K562 (cell line): ENCODE measurements around the gene CNGB1. TPM values are rescaled to one million over a fixed set of nuclear protein-coding genes. Genes with fewer than 3 reads are reported as not detected.

ENCODE experiments used
- ATAC-seq: fragments of 200-7000 bp; cut with Tn5 transposase; 3 replicates; pipeline ENCODE4 v1.9.1; 2020; ENCODE audit warnings: moderate library complexity
- BruUV-seq: library from RNA; stranded (reverse); fragments of 400-500 nt; replicated peaks from 2 replicates; lab custom pipeline; 2021; lab: Mats Ljungman, UMichigan
- CTCF ChIA-PET: fragments of 300-600 bp; formaldehyde crosslinking; extraction: SDS; loops from one replicate; lab custom pipeline; 2021; ENCODE audit warnings: low intra/inter-chr PET ratio; lab: Yijun Ruan, JAX
- POLR2A ChIA-PET: fragments of 300-600, 350-650 bp; sonication (Branson Sonifier 250); formaldehyde crosslinking; extraction: SDS; loops from one replicate; lab custom pipeline; 2021; ENCODE audit warnings: antibody characterized with exemption, inconsistent platforms; lab: Yijun Ruan, JAX
- DNase-seq, 4 experiments: peaks; one replicate each; pipeline versions ENCODE4 v3.0.0 to v3.0.0-alpha.2; 2011 to 2018; ENCODE audit warnings: low spot score in 3 of 4, mixed read lengths in 3 of 4; ENCODE audit errors: extremely low read depth in 1 of 4
- FAIRE-seq: peaks from 2 replicates; lab custom pipeline; 2011; peaks lifted over from hg19 to GRCh38; lab: Jason Lieb, UNC
- H2AFZ ChIP-seq: 2 replicates; pipeline ENCODE4 v1.6.0; 2011; ENCODE audit warnings: low read depth, low read length, control low read depth, inconsistent platforms
- H3K27ac ChIP-seq: fragments of 200-600 bp; 3 replicates; pipeline ENCODE4 v1.8.0; 2011; ENCODE audit warnings: low read depth, mild to moderate bottlenecking, control low read depth, inconsistent platforms, low read length, moderate library complexity, mixed read lengths; ENCODE audit errors: extremely low read depth
- H3K27me3 ChIP-seq, 2 experiments: fragments of 300-600 bp in 1 of 2; 2 replicates in 1 of 2; 3 replicates in 1 of 2; pipeline versions ENCODE4 v1.6.0 to v1.8.0; 2011; ENCODE audit warnings: inconsistent platforms in 2 of 2, low read length in 2 of 2, mild to moderate bottlenecking in 1 of 2, mixed read lengths in 1 of 2, moderate library complexity in 1 of 2; ENCODE audit not compliant: control insufficient read depth in 2 of 2, insufficient read depth in 2 of 2
- H3K36me3 ChIP-seq: fragments of 300-600 bp; 3 replicates; pipeline ENCODE4 v1.8.0; 2011; ENCODE audit warnings: mild to moderate bottlenecking, low read length, inconsistent platforms; ENCODE audit not compliant: control insufficient read depth, insufficient read depth
- H3K4me1 ChIP-seq, 2 experiments: fragments of 200-600 bp in 1 of 2; replicated peaks in 1 of 2; 2 replicates in 1 of 2; 3 replicates in 1 of 2; pipeline versions ENCODE4 v1.5.1 to v1.8.0; 2011; ENCODE audit warnings: inconsistent platforms in 2 of 2, low read length in 2 of 2, mild to moderate bottlenecking in 1 of 2, mixed read lengths in 1 of 2, moderate library complexity in 1 of 2; ENCODE audit not compliant: control insufficient read depth in 2 of 2, insufficient read depth in 2 of 2
- H3K4me2 ChIP-seq: 2 replicates; pipeline ENCODE4 v1.6.1; 2011; ENCODE audit warnings: low read length, control low read depth, inconsistent platforms, mixed read lengths; ENCODE audit not compliant: insufficient read depth
- H3K4me3 ChIP-seq: fragments of 200-600 bp; sonication (generic), shearing (Covaris generic); 2 replicates; pipeline ENCODE4 v1.5.1; 2016; ENCODE audit warnings: control low read depth, inconsistent platforms
- H3K79me2 ChIP-seq: fragments of 200-600 bp; 3 replicates; pipeline ENCODE4 v1.8.0; 2011; ENCODE audit warnings: low read length, inconsistent platforms; ENCODE audit not compliant: control insufficient read depth, insufficient read depth
- H3K9ac ChIP-seq, 2 experiments: 2 replicates each; pipeline versions ENCODE4 v1.6.0 to v1.6.1; 2011; ENCODE audit warnings: low read depth in 2 of 2, low read length in 2 of 2, control low read depth in 1 of 2, inconsistent platforms in 1 of 2, mild to moderate bottlenecking in 1 of 2, mixed read lengths in 1 of 2; ENCODE audit not compliant: insufficient read depth in 1 of 2
- H3K9me1 ChIP-seq: one replicate; pipeline ENCODE4 v1.6.0; 2011; ENCODE audit warnings: inconsistent platforms, mild to moderate bottlenecking, low read length, moderate library complexity; ENCODE audit not compliant: control insufficient read depth, insufficient read depth
- H3K9me3 ChIP-seq: replicated peaks from 2 replicates; pipeline ENCODE4 v1.5.1; 2011; ENCODE audit warnings: low read depth, low read length, inconsistent platforms; ENCODE audit not compliant: control insufficient read depth, insufficient read depth
- H4K20me1 ChIP-seq: replicated peaks from 2 replicates; pipeline ENCODE4 v1.6.1; 2011; ENCODE audit warnings: low read length, inconsistent platforms, mixed read lengths; ENCODE audit not compliant: control insufficient read depth, insufficient read depth
- CCAR2 ChIP-seq: fragments of 200-400 bp; formaldehyde crosslinking; IDR thresholded peaks from 2 replicates; pipeline ENCODE4 v1.6.1; 2017; ENCODE audit warnings: mild to moderate bottlenecking, low read depth, low read length
- COPS2 ChIP-seq: fragments of 450-650 bp; conservative IDR thresholded peaks from 2 replicates; pipeline ENCODE4 v1.6.1; 2016; ENCODE audit warnings: mild to moderate bottlenecking, moderate library complexity
- CTCF ChIP-seq, 3 experiments: IDR thresholded peaks in 2 of 3; conservative IDR thresholded peaks in 1 of 3; 2 replicates each; pipeline ENCODE4 v1.5.1; 2011 to 2012; ENCODE audit warnings: low read length in 3 of 3, mild to moderate bottlenecking in 3 of 3, control low read depth in 2 of 3, improper control_type of control experiment in 1 of 3, inconsistent platforms in 1 of 3, low read depth in 1 of 3, mixed read lengths in 1 of 3, moderate library complexity in 1 of 3; ENCODE audit not compliant: insufficient read depth in 2 of 3
- GABPB2 ChIP-seq: fragments of 250-450 bp; sonication (Bioruptor Pico); conservative IDR thresholded peaks from 2 replicates; pipeline ENCODE4 v1.5.1; 2021; ENCODE audit warnings: mild to moderate bottlenecking
- GATA2 ChIP-seq: sonication (generic); formaldehyde crosslinking; IDR thresholded peaks from 2 replicates; pipeline ENCODE4 v1.4.0; 2020; ENCODE audit warnings: mild to moderate bottlenecking, missing genetic modification reagents
- HDAC2 ChIP-seq: fragments of 450-650 bp; IDR thresholded peaks from 2 replicates; pipeline ENCODE4 v1.6.1; 2016; ENCODE audit warnings: mild to moderate bottlenecking
- HDAC3 ChIP-seq: fragments of 450-650 bp; IDR thresholded peaks from 2 replicates; pipeline ENCODE4 v1.6.1; 2018; ENCODE audit warnings: borderline replicate concordance, mild to moderate bottlenecking, moderate library complexity; ENCODE audit not compliant: partially characterized antibody
- HDGF ChIP-seq: fragments of 450-650 bp; IDR thresholded peaks from 2 replicates; pipeline ENCODE4 v1.6.1; 2016
- MCM2 ChIP-seq: fragments of 450-650 bp; IDR thresholded peaks from 2 replicates; pipeline ENCODE4 v1.6.1; 2017; ENCODE audit warnings: low read depth, mild to moderate bottlenecking
- POLR2AphosphoS5 ChIP-seq: IDR thresholded peaks from 2 replicates; pipeline ENCODE4 v1.6.1; 2011; ENCODE audit warnings: mild to moderate bottlenecking, low read depth, low read length, moderate library complexity; ENCODE audit not compliant: control insufficient read depth, insufficient read depth
- PPARD ChIP-seq: fragments of 250-450 bp; sonication (Bioruptor Pico); IDR thresholded peaks from 2 replicates; pipeline ENCODE4 v1.8.0; 2022; ENCODE audit warnings: inconsistent platforms, mild to moderate bottlenecking, moderate library complexity
- RFX7 ChIP-seq: fragments of 250-450 bp; sonication (Bioruptor Pico); IDR thresholded peaks from 2 replicates; pipeline ENCODE4 v1.5.1; 2021; ENCODE audit warnings: mild to moderate bottlenecking
- SAFB2 ChIP-seq: fragments of 200-400 bp; formaldehyde crosslinking; IDR thresholded peaks from 2 replicates; pipeline ENCODE4 v1.6.1; 2018; ENCODE audit warnings: borderline replicate concordance, low read length, low read depth, moderate library complexity; ENCODE audit not compliant: severe bottlenecking
- VEZF1 ChIP-seq: fragments of 200-800 bp; sonication (Bioruptor generic); IDR thresholded peaks from 2 replicates; pipeline ENCODE4 v1.6.1; 2017; ENCODE audit warnings: missing genetic modification characterization, missing compliant biosample characterization
- ZFP1 ChIP-seq: fragments of 450-650 bp; formaldehyde crosslinking; IDR thresholded peaks from 2 replicates; pipeline ENCODE4 v1.4.0; 2020; ENCODE audit warnings: mild to moderate bottlenecking, mixed read lengths
- ZNF12 ChIP-seq: sonication (generic); formaldehyde crosslinking; IDR thresholded peaks from 2 replicates; pipeline ENCODE4 v1.4.0; 2020; ENCODE audit warnings: mild to moderate bottlenecking, missing genetic modification reagents
- ZNF232 ChIP-seq: sonication (generic); formaldehyde crosslinking; IDR thresholded peaks from 2 replicates; pipeline ENCODE4 v1.8.0; 2022; ENCODE audit warnings: mild to moderate bottlenecking, missing genetic modification reagents
- ZNF277 ChIP-seq: fragments of 250-450 bp; sonication (Bioruptor Pico); IDR thresholded peaks from 2 replicates; pipeline ENCODE4 v1.8.0; 2022; ENCODE audit warnings: inconsistent platforms, mild to moderate bottlenecking, moderate library complexity, borderline replicate concordance
- ZNF347 ChIP-seq: fragments of 450-650 bp; formaldehyde crosslinking; IDR thresholded peaks from 2 replicates; pipeline ENCODE4 v1.4.0; 2020; ENCODE audit warnings: low read depth, mild to moderate bottlenecking, moderate library complexity
- WGBS: fragments of 100-300 bp; shearing (Covaris generic); methylation state at CpG from one replicate; pipeline ENCODE4 v1.1.6; 2016; ENCODE audit warnings: low coverage, mixed read lengths; ENCODE audit not compliant: insufficient coverage; ENCODE audit errors: missing lambda C conversion rate; 5-methylcytosine and 5-hydroxymethylcytosine counted together
- in situ Hi-C: fragments of 300-500 bp; cut with MboI; formaldehyde crosslinking; loops from 4 replicates; pipeline ENCODE4 v1.15.0; 2018; ENCODE audit warnings: inconsistent platforms, mixed read lengths
- intact Hi-C: fragments of 100-400 bp; cut with micrococcal nuclease; formaldehyde crosslinking; loops from 2 replicates; pipeline ENCODE4 v1.14.2; 2022
- polyA plus RNA-seq, 8 experiments: library from polyadenylated mRNA; depleted of rRNA in 4 of 8; stranded (reverse) in 5 of 8; unstranded in 3 of 8; fragments of >200 nt; fragmentation: Nextera tagmentation in 2 of 8; fragmentation: Illumina TruSeq in 1 of 8; extraction: Ambion mirVana in 2 of 8; extraction: Trizol in 1 of 8; gene quantifications; 2 replicates each; pipeline versions ENCODE4 v1.2.1 to v1.2.3, GENCODE V29; 2011 to 2014; ENCODE audit warnings: inconsistent platforms in 1 of 8, missing spikeins in 1 of 8
- total RNA-seq, 7 experiments: library from RNA; depleted of rRNA in 6 of 7; stranded (reverse); fragments of >200 nt in 6 of 7; fragmentation: Illumina TruSeq in 2 of 7; extraction: Trizol in 2 of 7; gene quantifications; 2 replicates each; pipeline versions ENCODE4 v1.2.1 to v1.2.3, GENCODE V29; 2011 to 2021; ENCODE audit warnings: low replicate concordance in 1 of 7

Gene CNGB1
- total and polyA plus RNA-seq, 9 of the 15 experiments (the other 6 are each of a cell fraction or from before 2014, with no cell fraction given) = not detected

GRCh38 chr16:57897996-57898395, 72.9 kb downstream of the CNGB1 start:
- 4% methylated on average over 3 of the region's 4 CpGs for WGBS
- in situ Hi-C loops = loop anchor here (10.0 kb wide), 1 partner anchor 197 kb away; no protein-coding TSS in a partner anchor
- ChIA-PET CTCF (interaction anchor here (3.9 kb wide), 1 partner anchor 102 kb away, joined by 33 read pairs; the partner anchor contains the start of genes USB1 and ZNF319), POLR2A (interaction anchor here (1.1 to 1.4 kb wide), 2 partner anchors 8 to 101 kb away, joined by 3 to 4 read pairs; no protein-coding TSS in a partner anchor)
- Histone ChIP-seq H3K27me3 (peaks cover 14 to 22% of the 10 kb centered on the region in 2 experiments; a peak in 4 of 5 replicates), H3K9me1 (no peaks in the 10 kb centered on the region), H3K4me3 (no peak overlapping the region), H3K79me2 (no peaks in the 10 kb centered on the region), H3K4me2 (no peak overlapping the region), H3K9me3 (no peaks in the 10 kb centered on the region), H3K36me3 (no peaks in the 10 kb centered on the region), H4K20me1 (no peaks in the 10 kb centered on the region; the same call in 1 of the 2 replicates), H3K4me1 (peaks cover 3% of the 10 kb centered on the region in 2 experiments; a peak in 3 of 5 replicates), H2AFZ (no peak overlapping the region), H3K9ac (no peak overlapping the region), H3K27ac (no peak overlapping the region)
- TF ChIP-seq GATA2 (CRISPR knock-in tag) = no peak
- TF ChIP-seq CTCF (IDR thresholded peaks at IDR 0.05 in 2 of 3, conservative IDR thresholded peaks at IDR 0.05 in 1 of 3; ENCODE audit: insufficient read depth in 2 of 3, low read depth in 1 of 3, low read length in 3 of 3) = no peak
- TF ChIP-seq HDGF = no peak
- TF ChIP-seq MCM2 = no peak
- TF ChIP-seq GABPB2 (CRISPR knock-in tag) = no peak
- TF ChIP-seq COPS2 = no peak
- no peak for TF ChIP-seq CCAR2
- TF ChIP-seq ZNF347 (CRISPR knock-in tag) = no peak
- no peak for TF ChIP-seq VEZF1 (CRISPR knock-in tag)
- TF ChIP-seq ZFP1 (CRISPR knock-in tag) = no peak
- TF ChIP-seq RFX7 (CRISPR knock-in tag) = no peak
- no peak for TF ChIP-seq HDAC3
- TF ChIP-seq POLR2AphosphoS5 = no peak
- no peak for TF ChIP-seq ZNF12 (CRISPR knock-in tag)
- no peak for TF ChIP-seq ZNF277
- no peak for TF ChIP-seq HDAC2
- TF ChIP-seq PPARD = no peak
- no peak for TF ChIP-seq ZNF232 (CRISPR knock-in tag)
- TF ChIP-seq SAFB2 = no peak
- FAIRE-seq (no peak), DNase-seq (no peak), ATAC-seq (no peak)
- intact Hi-C loops = loop anchor here (2.0 to 10.0 kb wide), 2 partner anchors 225 to 233 kb away; partner anchors contain the start of gene ADGRG3
- BruUV-seq = no TSS peak
